ENCODE measurements around the gene ABTB1.
"Not testable (repeated sequence)": the region's sequence is repeated elsewhere in the genome, so short reads cannot be mapped to it uniquely, and the experiment has no call there.

The ABTB1 gene

GRCh38 chr3:127650236-127650635 is 22.5 kb upstream of the ABTB1 start:
- no peak for DNase-seq

- no peak for DNase-seq
Measured at GRCh38 chr3:127651516-127652172, 21.1 kb upstream of the ABTB1 start.

- DNase-seq, result no peak
Measured at GRCh38 chr3:127652246-127652995, 20.3 kb upstream of the ABTB1 start.

GRCh38 chr3:127654374-127654773 is 18.4 kb upstream of the ABTB1 start:
- no peak for DNase-seq

- DNase-seq, result not testable (repeated sequence)
Measured at GRCh38 chr3:127654993-127655392, 17.8 kb upstream of the ABTB1 start.

GRCh38 chr3:127655641-127656040 is 17.1 kb upstream of the ABTB1 start:
- DNase-seq, result no peak

GRCh38 chr3:127656906-127657305 is 15.8 kb upstream of the ABTB1 start:
- no peak for DNase-seq

GRCh38 chr3:127658234-127658633 is 14.5 kb upstream of the ABTB1 start:
- no peak for DNase-seq

GRCh38 chr3:127660621-127661251 is 12.0 kb upstream of the ABTB1 start:
- no peak for DNase-seq

- no peak for DNase-seq
Measured at GRCh38 chr3:127661600-127661999, 11.2 kb upstream of the ABTB1 start.

GRCh38 chr3:127662001-127662469 is 10.7 kb upstream of the ABTB1 start:
- DNase-seq, result no peak

GRCh38 chr3:127663151-127663550 is 9.6 kb upstream of the ABTB1 start:
- no peak for DNase-seq

- no peak for DNase-seq
Measured at GRCh38 chr3:127665165-127665564, 7.6 kb upstream of the ABTB1 start.

- DNase-seq, result no peak
Measured at GRCh38 chr3:127665586-127665985, 7.2 kb upstream of the ABTB1 start.

GRCh38 chr3:127666676-127667075 is 6.1 kb upstream of the ABTB1 start:
- DNase-seq, result no peak

GRCh38 chr3:127667119-127667681 is 5.6 kb upstream of the ABTB1 start:
- DNase-seq, result no peak

GRCh38 chr3:127668906-127669305 is 3.8 kb upstream of the ABTB1 start:
- no peak for DNase-seq

GRCh38 chr3:127669541-127670228 is 3.1 kb upstream of the ABTB1 start:
- DNase-seq, result no peak

GRCh38 chr3:127670229-127670559 is 2.6 kb upstream of the ABTB1 start:
- DNase-seq, result no peak

- no peak for DNase-seq
Measured at GRCh38 chr3:127670761-127671522, 1.8 kb upstream of the ABTB1 start.

- no peak for DNase-seq
Measured at GRCh38 chr3:127671523-127672428, 976 bp upstream of the ABTB1 start.

All from NCI-H510A (cell line).